Keratinocyte (primary cell): Measurements from ENCODE around the gene GPR158. TPM values are rescaled to one million over a fixed set of nuclear protein-coding genes. Genes with fewer than 3 reads are reported as not detected.

ENCODE experiments used
- DNase-seq: peaks from one replicate; pipeline ENCODE4 v3.0.0-alpha.2; 2011; ENCODE audit warnings: low read depth, missing footprints, low spot score
- FAIRE-seq: peaks from 2 replicates; lab custom pipeline; 2011; peaks lifted over from hg19 to GRCh38; lab: Jason Lieb, UNC
- H2AFZ ChIP-seq: 2 replicates; pipeline ENCODE4 v1.6.0; 2012; ENCODE audit warnings: low read length, control low read depth, inconsistent platforms; ENCODE audit not compliant: control insufficient read depth
- H3K27ac ChIP-seq: 2 replicates; pipeline ENCODE4 v1.5.1; 2011; ENCODE audit warnings: low read length; ENCODE audit not compliant: control insufficient read depth, insufficient read depth
- H3K27me3 ChIP-seq: 3 replicates; pipeline ENCODE4 v1.6.0; 2011; ENCODE audit warnings: low read length; ENCODE audit not compliant: control insufficient read depth, insufficient read depth; ENCODE audit errors: extremely low read depth
- H3K36me3 ChIP-seq, 2 experiments: 2 replicates in 1 of 2; 3 replicates in 1 of 2; pipeline ENCODE4 v1.5.1; 2011; ENCODE audit warnings: low read length in 2 of 2, mild to moderate bottlenecking in 1 of 2; ENCODE audit not compliant: control insufficient read depth in 2 of 2, insufficient read depth in 2 of 2; ENCODE audit errors: extremely low read depth in 1 of 2
- H3K4me1 ChIP-seq: 3 replicates; pipeline ENCODE4 v1.5.1; 2011; ENCODE audit warnings: low read length; ENCODE audit not compliant: control insufficient read depth, insufficient read depth; ENCODE audit errors: extremely low read depth
- H3K4me2 ChIP-seq: 3 replicates; pipeline ENCODE4 v1.6.0; 2011; ENCODE audit warnings: low read depth, low read length; ENCODE audit not compliant: control insufficient read depth, insufficient read depth; ENCODE audit errors: extremely low read depth
- H3K4me3 ChIP-seq, 3 experiments: fragments of 200-600 bp in 1 of 3; sonication (generic) in 1 of 3; 2 replicates in 2 of 3; 3 replicates in 1 of 3; pipeline ENCODE4 v1.5.1; 2011 to 2016; ENCODE audit warnings: low read length in 3 of 3, mild to moderate bottlenecking in 3 of 3, control low read depth in 2 of 3, inconsistent platforms in 1 of 3, low read depth in 1 of 3, mixed read lengths in 1 of 3, mixed run types in 1 of 3, moderate library complexity in 1 of 3; ENCODE audit not compliant: control insufficient read depth in 2 of 3, insufficient read depth in 2 of 3; ENCODE audit errors: extremely low read depth in 1 of 3
- H3K79me2 ChIP-seq: 2 replicates; pipeline ENCODE4 v1.6.0; 2012; ENCODE audit warnings: low read length; ENCODE audit not compliant: control insufficient read depth, insufficient read depth
- H3K9ac ChIP-seq: 3 replicates; pipeline ENCODE4 v1.6.0; 2011; ENCODE audit warnings: low read length; ENCODE audit not compliant: control insufficient read depth, insufficient read depth; ENCODE audit errors: extremely low read depth
- H3K9me1 ChIP-seq: 3 replicates; pipeline ENCODE4 v1.6.0; 2011; ENCODE audit warnings: low read length; ENCODE audit not compliant: control insufficient read depth, insufficient read depth; ENCODE audit errors: extremely low read depth
- H3K9me3 ChIP-seq: 2 replicates; pipeline ENCODE4 v1.5.1; 2012; ENCODE audit warnings: low read depth, low read length; ENCODE audit not compliant: control insufficient read depth
- H4K20me1 ChIP-seq: 3 replicates; pipeline ENCODE4 v1.6.0; 2011; ENCODE audit warnings: low read length; ENCODE audit not compliant: control insufficient read depth, insufficient read depth; ENCODE audit errors: extremely low read depth
- EZH2 ChIP-seq: IDR thresholded peaks from one replicate; pipeline ENCODE4 v1.6.1; 2012; ENCODE audit warnings: inconsistent platforms, mild to moderate bottlenecking, low read length, moderate library complexity
- dilution Hi-C: fragments of 300-500 bp; cut with MboI; formaldehyde crosslinking; loops from one replicate; pipeline ENCODE4 v1.7.0; 2020; ENCODE audit warnings: low sequenced_read_pairs; ENCODE audit not compliant: extremely low pct_ligation_motif_present
- polyA plus RNA-seq, 5 experiments: library from polyadenylated mRNA; depleted of rRNA in 3 of 5; stranded (reverse) in 3 of 5; stranded (forward) in 1 of 5; unstranded in 1 of 5; fragments of >200 nt; gene quantifications; 1 replicate in 1 of 5; 2 replicates in 3 of 5; 3 replicates in 1 of 5; pipeline versions ENCODE4 v1.2.1 to v1.2.3, GENCODE V29; 2011 to 2012; ENCODE audit warnings: missing spikeins in 2 of 5, low read depth in 1 of 5, low replicate concordance in 1 of 5
- TF ChIP-seq, protein P1 (sequence below), 3 experiments: IDR thresholded peaks in 1 of 3; conservative IDR thresholded peaks in 1 of 3; optimal IDR thresholded peaks in 1 of 3; 2 replicates in 2 of 3; 3 replicates in 1 of 3; pipeline versions ENCODE3 to v1.5.1; 2011; ENCODE audit warnings: low read length in 3 of 3, mild to moderate bottlenecking in 3 of 3, moderate library complexity in 2 of 3, control low read depth in 1 of 3, inconsistent platforms in 1 of 3; ENCODE audit not compliant: insufficient read depth in 2 of 3; ENCODE audit errors: extremely low read depth in 1 of 3

GPR158 gene
- polyA plus RNA-seq, 1 donor (not counting 4 experiments of a cell fraction or from before 2014, with no cell fraction given): not detected

DNA sequence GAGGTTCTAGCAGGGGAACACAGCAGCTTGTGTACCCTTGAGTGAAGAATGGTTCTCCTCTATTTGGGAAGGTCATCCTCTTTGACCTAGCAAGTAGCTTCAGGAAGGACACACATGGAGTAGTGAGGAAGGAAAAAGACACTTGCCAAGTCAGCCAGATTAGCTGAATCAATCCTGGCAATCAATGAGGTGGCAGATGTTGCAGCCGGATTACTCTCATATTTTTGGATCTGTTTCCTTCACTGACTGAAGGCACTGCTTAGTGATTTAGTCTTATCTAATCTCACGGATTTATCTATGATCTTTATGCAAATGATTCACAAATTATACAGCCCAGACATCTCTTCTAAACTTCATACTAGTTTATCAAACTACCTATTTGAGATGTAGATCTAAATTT is 218.8 kb downstream of the GPR158 start:
- H3K27me3 ChIP-seq: no peaks in the 10 kb centered on the region
- FAIRE-seq (no peak), DNase-seq (no peak)
- H3K4me2 ChIP-seq: no peak overlapping the region
- no peaks in the 10 kb centered on the region for H3K4me1 ChIP-seq
- no peaks in the 10 kb centered on the region for H3K9me1 ChIP-seq
- H3K27ac ChIP-seq: no peak overlapping the region
- H3K79me2 ChIP-seq: no peaks in the 10 kb centered on the region
- no peaks in the 10 kb centered on the region for H4K20me1 ChIP-seq
- no peaks in the 10 kb centered on the region for H3K9me3 ChIP-seq
- dilution Hi-C loops: no loop called here
- no peak overlapping the region for H3K9ac ChIP-seq
- no peak overlapping the region for H2AFZ ChIP-seq
- TF ChIP-seq, protein P1, sequence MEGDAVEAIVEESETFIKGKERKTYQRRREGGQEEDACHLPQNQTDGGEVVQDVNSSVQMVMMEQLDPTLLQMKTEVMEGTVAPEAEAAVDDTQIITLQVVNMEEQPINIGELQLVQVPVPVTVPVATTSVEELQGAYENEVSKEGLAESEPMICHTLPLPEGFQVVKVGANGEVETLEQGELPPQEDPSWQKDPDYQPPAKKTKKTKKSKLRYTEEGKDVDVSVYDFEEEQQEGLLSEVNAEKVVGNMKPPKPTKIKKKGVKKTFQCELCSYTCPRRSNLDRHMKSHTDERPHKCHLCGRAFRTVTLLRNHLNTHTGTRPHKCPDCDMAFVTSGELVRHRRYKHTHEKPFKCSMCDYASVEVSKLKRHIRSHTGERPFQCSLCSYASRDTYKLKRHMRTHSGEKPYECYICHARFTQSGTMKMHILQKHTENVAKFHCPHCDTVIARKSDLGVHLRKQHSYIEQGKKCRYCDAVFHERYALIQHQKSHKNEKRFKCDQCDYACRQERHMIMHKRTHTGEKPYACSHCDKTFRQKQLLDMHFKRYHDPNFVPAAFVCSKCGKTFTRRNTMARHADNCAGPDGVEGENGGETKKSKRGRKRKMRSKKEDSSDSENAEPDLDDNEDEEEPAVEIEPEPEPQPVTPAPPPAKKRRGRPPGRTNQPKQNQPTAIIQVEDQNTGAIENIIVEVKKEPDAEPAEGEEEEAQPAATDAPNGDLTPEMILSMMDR (optimal IDR thresholded peaks at IDR 0.05 in 1 of 3, IDR thresholded peaks at IDR 0.05 in 1 of 3, conservative IDR thresholded peaks at IDR 0.05 in 1 of 3; ENCODE audit: extremely low read depth in 1 of 3, insufficient read depth in 2 of 3, low read length in 3 of 3): no peak
- TF ChIP-seq EZH2: no peak
- H3K36me3 ChIP-seq: no peaks in the 10 kb centered on the region
- no peak overlapping the region for H3K4me3 ChIP-seq

DNA sequence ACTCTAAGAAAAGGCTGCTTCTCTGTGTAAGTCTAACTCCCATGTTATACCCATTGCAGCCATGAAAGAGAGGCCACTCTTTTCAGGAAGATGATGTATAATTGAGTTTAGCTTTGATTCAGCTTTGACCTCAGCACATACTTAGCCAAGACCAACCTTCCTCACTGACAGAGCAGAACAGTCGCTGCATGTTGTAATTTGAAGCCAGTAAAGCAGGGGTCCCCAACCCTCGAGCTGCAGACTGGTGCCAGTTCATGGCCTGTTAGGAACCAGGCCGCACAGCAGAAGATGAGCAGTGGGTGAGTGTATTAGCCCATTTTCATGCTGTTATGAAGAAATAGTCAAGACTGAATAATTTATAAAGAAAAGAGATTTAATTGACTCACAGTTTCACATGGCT is 223.9 kb downstream of the GPR158 start:
- no peak overlapping the region for H2AFZ ChIP-seq

More for the DNA sequence above, 223.9 kb downstream of the GPR158 start:
- Histone ChIP-seq H3K4me3 (no peak overlapping the region), H3K79me2 (no peaks in the 10 kb centered on the region), H3K27ac (no peak overlapping the region), H3K9ac (no peak overlapping the region), H3K4me2 (no peak overlapping the region), H3K36me3 (no peaks in the 10 kb centered on the region), H3K4me1 (no peaks in the 10 kb centered on the region), H3K9me1 (no peaks in the 10 kb centered on the region), H3K27me3 (no peaks in the 10 kb centered on the region), H3K9me3 (no peaks in the 10 kb centered on the region), H4K20me1 (no peaks in the 10 kb centered on the region)
- FAIRE-seq (no peak), DNase-seq (no peak)
- TF ChIP-seq, protein P1 (optimal IDR thresholded peaks at IDR 0.05 in 1 of 3, IDR thresholded peaks at IDR 0.05 in 1 of 3, conservative IDR thresholded peaks at IDR 0.05 in 1 of 3; ENCODE audit: extremely low read depth in 1 of 3, insufficient read depth in 2 of 3, low read length in 3 of 3): no peak
- no peak for TF ChIP-seq EZH2
- dilution Hi-C loops: no loop called here
